Neural cell (in vitro differentiated cells): ENCODE results near the gene CDKAL1. TPM values are rescaled to one million over a fixed set of nuclear protein-coding genes. Genes with fewer than 3 reads are reported as not detected.

Experiments used
- H2AFZ ChIP-seq: fragments of 200-600, 300-800 bp; sonication (generic), shearing (Covaris generic); 2 replicates; pipeline ENCODE4 v1.6.0; 2014; ENCODE audit warnings: low read depth, mild to moderate bottlenecking, antibody characterized with exemption, low read length, moderate library complexity
- H3F3A ChIP-seq: fragments of 200-600 bp; shearing (Covaris generic); 2 replicates; pipeline ENCODE4 v1.6.1; 2016; ENCODE audit warnings: mild to moderate bottlenecking, moderate library complexity, mixed read lengths, antibody characterized with exemption, low read length; ENCODE audit not compliant: insufficient read depth, poor library complexity, severe bottlenecking
- H3K27ac ChIP-seq: fragments of 200-600, 300-800 bp; sonication (generic), shearing (Covaris generic); 2 replicates; pipeline ENCODE4 v1.5.1; 2014; ENCODE audit warnings: mild to moderate bottlenecking, low read length, moderate library complexity
- H3K27me3 ChIP-seq: fragments of 300-800, 200-600 bp; sonication (generic), shearing (Covaris generic); 2 replicates; pipeline ENCODE4 v1.6.0; 2014; ENCODE audit warnings: mild to moderate bottlenecking, low read depth, low read length, moderate library complexity; ENCODE audit not compliant: insufficient read depth
- H3K36me3 ChIP-seq: fragments of 300-800, 200-600 bp; sonication (generic), shearing (Covaris generic); 2 replicates; pipeline ENCODE4 v1.5.1; 2014; ENCODE audit warnings: mild to moderate bottlenecking, antibody characterized with exemption, low read length, moderate library complexity; ENCODE audit not compliant: insufficient read depth
- H3K4me2 ChIP-seq: fragments of 300-800, 200-600 bp; sonication (generic), shearing (Covaris generic); 2 replicates; pipeline ENCODE4 v1.6.0; 2014; ENCODE audit warnings: mild to moderate bottlenecking, low read length
- H3K4me3 ChIP-seq: fragments of 300-800, 200-600 bp; sonication (generic), shearing (Covaris generic); 2 replicates; pipeline ENCODE4 v1.5.1; 2014; ENCODE audit warnings: mild to moderate bottlenecking, low read length, moderate library complexity
- H3K79me2 ChIP-seq: fragments of 200-600 bp; shearing (Covaris generic); replicated peaks from 2 replicates; pipeline ENCODE4 v1.6.0; 2014; ENCODE audit warnings: mild to moderate bottlenecking, low read length, moderate library complexity; ENCODE audit not compliant: insufficient read depth
- H3K9ac ChIP-seq: fragments of 300-800, 200-600 bp; sonication (generic), shearing (Covaris generic); 2 replicates; pipeline ENCODE4 v1.6.1; 2016; ENCODE audit warnings: mild to moderate bottlenecking, low read length, mixed read lengths
- H3K9me2 ChIP-seq: fragments of 200-600 bp; shearing (Covaris generic); 2 replicates; pipeline ENCODE4 v1.6.1; 2016; ENCODE audit warnings: mild to moderate bottlenecking, low read length, mixed read lengths; ENCODE audit not compliant: insufficient read depth
- H3K9me3 ChIP-seq: fragments of 200-600, 300-800 bp; sonication (generic), shearing (Covaris generic); 2 replicates; pipeline ENCODE4 v1.6.1; 2016; ENCODE audit warnings: mild to moderate bottlenecking, mixed run types, low read length, moderate library complexity, mixed read lengths
- H4K20me1 ChIP-seq: fragments of 200-600 bp; shearing (Covaris generic); 2 replicates; pipeline ENCODE4 v1.6.1; 2016; ENCODE audit warnings: mild to moderate bottlenecking, mixed run types; ENCODE audit not compliant: insufficient read depth
- CTCF ChIP-seq: fragments of 450-650 bp; IDR thresholded peaks from 2 replicates; pipeline ENCODE4 v1.5.1; 2014; ENCODE audit warnings: antibody characterized with exemption, mild to moderate bottlenecking, moderate library complexity; ENCODE audit not compliant: poor library complexity, severe bottlenecking
- EP300 ChIP-seq: fragments of 450-650 bp; conservative IDR thresholded peaks from 2 replicates; pipeline ENCODE4 v1.6.1; 2014; ENCODE audit warnings: antibody characterized with exemption, mild to moderate bottlenecking, moderate library complexity; ENCODE audit not compliant: poor library complexity, severe bottlenecking
- EZH2 ChIP-seq: fragments of 200-600, 300-800 bp; shearing (Covaris generic), sonication (generic); IDR thresholded peaks from 2 replicates; pipeline ENCODE4 v1.6.1; 2014; ENCODE audit warnings: antibody characterized with exemption, low read length, borderline replicate concordance, mild to moderate bottlenecking; ENCODE audit not compliant: insufficient read depth, poor library complexity, severe bottlenecking
- MXI1 ChIP-seq: fragments of 450-650 bp; conservative IDR thresholded peaks from 2 replicates; pipeline ENCODE4 v1.6.1; 2014; ENCODE audit warnings: antibody characterized with exemption, mild to moderate bottlenecking; ENCODE audit not compliant: poor library complexity, severe bottlenecking
- POLR2AphosphoS5 ChIP-seq: IDR thresholded peaks from 2 replicates; pipeline ENCODE4 v1.6.1; 2012
- RAD21 ChIP-seq: fragments of 450-650 bp; conservative IDR thresholded peaks from 2 replicates; pipeline ENCODE4 v1.6.1; 2014; ENCODE audit warnings: antibody characterized with exemption, mild to moderate bottlenecking, moderate library complexity
- REST ChIP-seq: IDR thresholded peaks from 2 replicates; pipeline ENCODE4 v1.6.1; 2012; ENCODE audit warnings: borderline replicate concordance
- SMC3 ChIP-seq: fragments of 450-650 bp; conservative IDR thresholded peaks from 2 replicates; pipeline ENCODE4 v1.6.1; 2014; ENCODE audit warnings: antibody characterized with exemption, mild to moderate bottlenecking, moderate library complexity; ENCODE audit not compliant: poor library complexity
- TAF1 ChIP-seq: IDR thresholded peaks from 2 replicates; pipeline ENCODE4 v1.6.1; 2012; ENCODE audit warnings: low read depth
- polyA plus RNA-seq: library from polyadenylated mRNA; depleted of rRNA; stranded (reverse); fragments of >200 nt; gene quantifications from 2 replicates; pipeline ENCODE4 v1.2.3, GENCODE V29; 2014

Gene CDKAL1
- polyA plus RNA-seq, 1 donor from 2014 or later: 10.7 TPM

- Histone ChIP-seq H3K9me3 (no peaks in the 10 kb centered on the region), H3F3A (peaks cover 5% of the 10 kb centered on the region), H3K79me2 (no peaks in the 10 kb centered on the region), H3K9me2 (no peaks in the 10 kb centered on the region), H4K20me1 (no peaks in the 10 kb centered on the region), H3K9ac (no peak overlapping the region), H3K27me3 (no peaks in the 10 kb centered on the region), H3K4me2 (no peak overlapping the region), H3K27ac (peak overlapping the region; percentile 69), H3K4me3 (no peak overlapping the region), H3K36me3 (no peaks in the 10 kb centered on the region), H2AFZ (no peak overlapping the region)
- no peak for TF ChIP-seq CTCF
- no peak for TF ChIP-seq MXI1
- TF ChIP-seq REST: no peak
- TF ChIP-seq EZH2: no peak
- no peak for TF ChIP-seq RAD21
Measured at GRCh38 chr6:21188505-21189223, 654.4 kb downstream of the CDKAL1 start.

- Histone ChIP-seq H4K20me1 (no peaks in the 10 kb centered on the region), H3K27me3 (no peaks in the 10 kb centered on the region), H3K9me3 (no peaks in the 10 kb centered on the region), H3K4me2 (no peak overlapping the region), H3K9me2 (no peaks in the 10 kb centered on the region), H3K27ac (peak overlapping the region; percentile 69), H3F3A (peaks cover 5% of the 10 kb centered on the region), H3K4me3 (peak overlapping the region; percentile 26), H3K36me3 (no peaks in the 10 kb centered on the region), H2AFZ (no peak overlapping the region), H3K79me2 (no peaks in the 10 kb centered on the region), H3K9ac (no peak overlapping the region)
- TF ChIP-seq EZH2: no peak
- TF ChIP-seq TAF1: no peak
- no peak for TF ChIP-seq REST
- TF ChIP-seq SMC3: no peak
- peak; percentile 72 for TF ChIP-seq POLR2AphosphoS5
- TF ChIP-seq RAD21: peak; percentile 19
- no peak for TF ChIP-seq MXI1
- TF ChIP-seq CTCF: no peak
- TF ChIP-seq EP300: peak; percentile 71
Measured at GRCh38 chr6:21189759-21190158, 655.5 kb downstream of the CDKAL1 start.
